PC-3 (cell line): Measurements from ENCODE around the gene IER5L. TPM values are rescaled to one million over a fixed set of nuclear protein-coding genes. Genes with fewer than 3 reads are reported as not detected.

Experiments
- ATAC-seq: fragments of 200-7000 bp; cut with Tn5 transposase; 2 replicates; pipeline ENCODE4 v1.9.1; 2020; ENCODE audit warnings: mild to moderate bottlenecking, moderate library complexity
- BruUV-seq: library from RNA; stranded (reverse); fragments of 400-500 nt; replicated peaks from 2 replicates; lab custom pipeline; 2021; lab: Mats Ljungman, UMichigan
- CTCF ChIA-PET: fragments of 300-600 bp; sonication (Branson Sonifier 250); formaldehyde crosslinking; loops from one replicate; lab custom pipeline; 2022; ENCODE audit warnings: antibody characterized with exemption; lab: Charles Lee
- POLR2A ChIA-PET: fragments of 300-600 bp; sonication (Branson Sonifier 250); formaldehyde crosslinking; loops from one replicate; lab custom pipeline; 2022; ENCODE audit warnings: antibody characterized with exemption; ENCODE audit not compliant: unreplicated experiment; lab: Charles Lee
- DNase-seq: peaks from one replicate; pipeline ENCODE4 v3.0.0-alpha.2; 2015
- H2AFZ ChIP-seq: fragments of 300-600 bp; sonication (generic); 2 replicates; pipeline ENCODE4 v1.6.0; 2016; ENCODE audit warnings: antibody characterized with exemption, low read length
- H3F3A ChIP-seq: fragments of 300-600 bp; sonication (generic); one replicate; pipeline ENCODE4 v1.6.0; 2017; ENCODE audit warnings: antibody characterized with exemption, low read length, control low read depth, mild to moderate bottlenecking; ENCODE audit not compliant: unreplicated experiment
- H3K27ac ChIP-seq: fragments of 300-600 bp; sonication (generic); 2 replicates; pipeline ENCODE4 v1.5.1; 2016; ENCODE audit warnings: mild to moderate bottlenecking, low read length
- H3K27me3 ChIP-seq: fragments of 300-600 bp; sonication (generic); 2 replicates; pipeline ENCODE4 v1.6.1; 2016; ENCODE audit warnings: low read length, mixed read lengths
- H3K36me3 ChIP-seq: fragments of 300-600 bp; sonication (generic); 2 replicates; pipeline ENCODE4 v1.6.1; 2016; ENCODE audit warnings: low read depth, mixed run types, low read length, mixed read lengths
- H3K4me1 ChIP-seq: fragments of 300-600 bp; sonication (generic); 2 replicates; pipeline ENCODE4 v1.5.1; 2016; ENCODE audit warnings: low read length; ENCODE audit not compliant: insufficient read depth
- H3K4me2 ChIP-seq: fragments of 300-600 bp; sonication (generic); 2 replicates; pipeline ENCODE4 v1.6.0; 2016; ENCODE audit warnings: low read length
- H3K4me3 ChIP-seq: fragments of 300-600 bp; sonication (generic); 2 replicates; pipeline ENCODE4 v1.5.1; 2016; ENCODE audit warnings: mild to moderate bottlenecking, low read length, mixed read lengths
- H3K79me2 ChIP-seq: fragments of 300-600 bp; sonication (generic); 2 replicates; pipeline ENCODE4 v1.6.1; 2017; ENCODE audit warnings: low read length, mixed read lengths
- H3K9ac ChIP-seq: fragments of 300-600 bp; sonication (generic); 2 replicates; pipeline ENCODE4 v1.6.0; 2016; ENCODE audit warnings: mild to moderate bottlenecking, low read length
- H3K9me2 ChIP-seq: fragments of 300-600 bp; sonication (generic); replicated peaks from 2 replicates; pipeline ENCODE4 v1.6.1; 2016; ENCODE audit warnings: mixed run types, low read length, mixed read lengths
- H3K9me3 ChIP-seq: fragments of 300-600 bp; sonication (generic); 2 replicates; pipeline ENCODE4 v1.6.1; 2016; ENCODE audit warnings: low read length, mixed read lengths
- H4K20me1 ChIP-seq: fragments of 300-600 bp; sonication (generic); 2 replicates; pipeline ENCODE4 v1.6.1; 2016; ENCODE audit warnings: low read length, mixed read lengths
- EZH2 ChIP-seq: fragments of 300-600 bp; sonication (generic); IDR thresholded peaks from one replicate; pipeline ENCODE4 v1.6.1; 2017; ENCODE audit warnings: antibody characterized with exemption, mild to moderate bottlenecking, low read length; ENCODE audit not compliant: unreplicated experiment
- EZH2phosphoT487 ChIP-seq: fragments of 300-600 bp; sonication (generic); IDR thresholded peaks from 2 replicates; pipeline ENCODE4 v1.6.1; 2018; ENCODE audit warnings: mild to moderate bottlenecking, antibody characterized with exemption, low read length, borderline replicate concordance
- intact Hi-C: fragments of 100-400 bp; cut with micrococcal nuclease; formaldehyde crosslinking; loops from 2 replicates; pipeline ENCODE4 v1.9.0; 2023
- total RNA-seq: library from RNA; depleted of rRNA; stranded (reverse); fragments of >200 nt; gene quantifications from 2 replicates; pipeline ENCODE4 v1.2.3, GENCODE V29; 2014
- TF ChIP-seq, protein P1 (sequence below): fragments of 300-600 bp; sonication (generic); conservative IDR thresholded peaks from 2 replicates; pipeline ENCODE4 v1.5.1; 2017; ENCODE audit warnings: antibody characterized with exemption, low read depth, mild to moderate bottlenecking, low read length

IER5L gene
- total RNA-seq, 1 experiment from 2014 or later: 46.1 TPM

DNA sequence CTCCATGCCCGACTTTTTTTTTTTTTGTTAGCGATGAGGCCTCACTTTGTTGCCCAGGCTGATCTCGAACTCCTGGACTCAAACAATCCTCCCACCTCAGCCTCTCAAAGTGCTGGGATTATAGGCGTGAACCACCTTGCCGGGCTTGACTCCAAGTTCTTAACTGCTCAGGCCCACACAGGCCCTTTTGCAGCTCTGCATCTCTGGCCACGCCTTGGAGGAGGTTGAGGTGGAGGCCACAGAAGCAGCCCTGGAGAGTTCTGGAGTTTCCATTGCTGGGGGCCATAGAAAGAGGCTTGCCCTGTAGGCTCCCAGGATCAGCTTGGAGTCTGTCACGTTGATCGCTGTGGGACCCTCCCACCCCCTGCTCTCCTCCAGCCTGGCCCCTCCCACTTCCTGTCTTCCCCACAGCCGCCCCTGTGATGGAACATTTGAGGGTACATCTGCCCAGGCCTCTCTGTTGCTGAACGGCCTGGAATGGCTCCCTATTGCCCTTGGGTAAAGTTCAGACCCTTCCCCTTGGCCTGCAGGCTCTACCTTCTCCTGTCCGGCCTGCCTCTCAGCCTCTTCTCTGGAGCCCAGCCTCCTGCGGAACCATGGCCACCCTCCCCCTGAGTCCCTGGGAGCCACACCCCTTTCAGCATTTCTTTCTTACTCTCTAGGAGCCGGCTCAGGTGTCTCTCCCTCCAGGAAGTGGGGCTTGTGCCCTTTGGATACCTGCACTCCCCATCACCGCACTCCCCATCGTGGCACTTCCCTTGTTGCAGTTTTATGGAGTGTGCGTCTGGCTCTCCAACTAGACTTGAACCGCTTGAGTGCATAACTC is 30.4 kb upstream of the IER5L start:
- no peaks in the 10 kb centered on the region for H3K9me2 ChIP-seq
- intact Hi-C loops: no loop called here
- H3K36me3 ChIP-seq: no peaks in the 10 kb centered on the region
- no peaks in the 10 kb centered on the region for H3K27me3 ChIP-seq
- no peaks in the 10 kb centered on the region for H4K20me1 ChIP-seq
- H3F3A ChIP-seq: no peaks in the 10 kb centered on the region
- no peak overlapping the region for H3K4me3 ChIP-seq
- CTCF ChIA-PET: no interaction called here
- H3K79me2 ChIP-seq: no peaks in the 10 kb centered on the region
- no peak for TF ChIP-seq EZH2
- TF ChIP-seq, protein P1, sequence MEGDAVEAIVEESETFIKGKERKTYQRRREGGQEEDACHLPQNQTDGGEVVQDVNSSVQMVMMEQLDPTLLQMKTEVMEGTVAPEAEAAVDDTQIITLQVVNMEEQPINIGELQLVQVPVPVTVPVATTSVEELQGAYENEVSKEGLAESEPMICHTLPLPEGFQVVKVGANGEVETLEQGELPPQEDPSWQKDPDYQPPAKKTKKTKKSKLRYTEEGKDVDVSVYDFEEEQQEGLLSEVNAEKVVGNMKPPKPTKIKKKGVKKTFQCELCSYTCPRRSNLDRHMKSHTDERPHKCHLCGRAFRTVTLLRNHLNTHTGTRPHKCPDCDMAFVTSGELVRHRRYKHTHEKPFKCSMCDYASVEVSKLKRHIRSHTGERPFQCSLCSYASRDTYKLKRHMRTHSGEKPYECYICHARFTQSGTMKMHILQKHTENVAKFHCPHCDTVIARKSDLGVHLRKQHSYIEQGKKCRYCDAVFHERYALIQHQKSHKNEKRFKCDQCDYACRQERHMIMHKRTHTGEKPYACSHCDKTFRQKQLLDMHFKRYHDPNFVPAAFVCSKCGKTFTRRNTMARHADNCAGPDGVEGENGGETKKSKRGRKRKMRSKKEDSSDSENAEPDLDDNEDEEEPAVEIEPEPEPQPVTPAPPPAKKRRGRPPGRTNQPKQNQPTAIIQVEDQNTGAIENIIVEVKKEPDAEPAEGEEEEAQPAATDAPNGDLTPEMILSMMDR: no peak
- TF ChIP-seq EZH2phosphoT487: no peak
- no peak overlapping the region for H3K9ac ChIP-seq
- no peak for DNase-seq
- no peak overlapping the region for H3K27ac ChIP-seq
- BruUV-seq: no TSS peak
- no peak overlapping the region for H3K4me2 ChIP-seq
- no peaks in the 10 kb centered on the region for H3K4me1 ChIP-seq
- H3K9me3 ChIP-seq: no peaks in the 10 kb centered on the region
- H2AFZ ChIP-seq: no peak overlapping the region
- POLR2A ChIA-PET: no interaction called here
- ATAC-seq: no peak

DNA sequence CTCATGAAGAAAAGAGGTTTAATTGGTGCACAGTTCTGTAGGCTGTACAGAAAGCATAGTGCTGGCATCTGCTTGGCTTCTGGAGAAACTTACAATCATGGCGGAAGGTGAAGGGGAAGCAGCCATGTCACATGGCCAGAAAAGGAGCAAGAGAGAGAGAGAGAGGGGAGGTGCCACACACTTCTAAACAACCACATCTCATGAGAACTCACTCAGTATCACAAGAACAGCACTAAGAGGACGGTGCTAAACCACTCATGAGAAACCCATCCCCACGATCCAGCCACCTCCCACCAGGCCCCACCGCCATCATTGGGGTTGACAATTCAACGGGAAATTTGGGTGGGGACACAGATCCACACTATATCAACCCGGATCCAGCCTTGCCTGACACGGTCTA is 28.8 kb upstream of the IER5L start:
- no peak overlapping the region for H2AFZ ChIP-seq
- no peaks in the 10 kb centered on the region for H3K9me2 ChIP-seq
- no peak overlapping the region for H3K4me3 ChIP-seq
- no peak overlapping the region for H3K27ac ChIP-seq
- H3K9me3 ChIP-seq: no peaks in the 10 kb centered on the region
- TF ChIP-seq EZH2 (no peak), EZH2phosphoT487 (no peak)
- TF ChIP-seq, protein P1: no peak
- no peak overlapping the region for H3K4me2 ChIP-seq
- H3K36me3 ChIP-seq: no peaks in the 10 kb centered on the region
- CTCF ChIA-PET: no interaction called here
- no peaks in the 10 kb centered on the region for H3K79me2 ChIP-seq
- POLR2A ChIA-PET: no interaction called here
- H3K27me3 ChIP-seq: no peaks in the 10 kb centered on the region
- intact Hi-C loops: no loop called here
- no peaks in the 10 kb centered on the region for H3K4me1 ChIP-seq
- DNase-seq: no peak
- ATAC-seq: no peak
- no peak overlapping the region for H3K9ac ChIP-seq
- no TSS peak for BruUV-seq
- H3F3A ChIP-seq: no peaks in the 10 kb centered on the region
- no peaks in the 10 kb centered on the region for H4K20me1 ChIP-seq

DNA sequence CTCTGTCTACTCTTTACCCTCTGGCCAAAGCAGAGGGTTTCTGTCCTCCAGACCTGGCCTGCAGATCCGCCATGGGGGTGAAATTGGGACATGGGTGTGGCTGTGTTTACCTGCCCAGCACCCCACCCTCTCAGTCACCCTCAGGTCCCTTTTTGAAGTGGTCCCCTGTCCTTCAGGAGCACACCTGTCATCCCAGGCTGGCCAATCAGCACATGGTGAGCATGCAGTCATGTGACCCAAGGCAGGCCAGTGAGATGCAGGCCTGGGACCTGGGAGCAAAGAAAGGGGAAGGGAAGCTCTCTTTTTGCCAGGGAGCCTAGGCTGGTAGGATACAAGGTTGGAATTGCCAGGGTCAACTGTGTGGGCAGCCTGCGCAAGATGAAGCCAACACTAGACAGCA is 28.3 kb upstream of the IER5L start:
- H3K27ac ChIP-seq: no peak overlapping the region
- H3F3A ChIP-seq: no peaks in the 10 kb centered on the region
- intact Hi-C loops: no loop called here
- no peaks in the 10 kb centered on the region for H3K27me3 ChIP-seq
- H3K4me3 ChIP-seq: no peak overlapping the region
- no peaks in the 10 kb centered on the region for H3K9me2 ChIP-seq
- TF ChIP-seq EZH2 (no peak), EZH2phosphoT487 (no peak)
- TF ChIP-seq, protein P1: no peak
- no TSS peak for BruUV-seq
- ATAC-seq (no peak), DNase-seq (no peak)
- no peaks in the 10 kb centered on the region for H3K4me1 ChIP-seq
- H3K9me3 ChIP-seq: no peaks in the 10 kb centered on the region
- H3K9ac ChIP-seq: no peak overlapping the region
- H3K79me2 ChIP-seq: no peaks in the 10 kb centered on the region
- ChIA-PET CTCF (no interaction called here), POLR2A (no interaction called here)
- no peak overlapping the region for H3K4me2 ChIP-seq
- no peaks in the 10 kb centered on the region for H4K20me1 ChIP-seq
- H2AFZ ChIP-seq: no peak overlapping the region
- H3K36me3 ChIP-seq: no peaks in the 10 kb centered on the region
